Retina (tissue), 1 donor: ENCODE data around the gene TRAF2.
"Not testable (repeated sequence)": the region's sequence is repeated elsewhere in the genome, so short reads cannot be mapped to it uniquely, and the experiment has no call there.

Experiments used
- DNase-seq: peaks from one replicate; pipeline ENCODE4 v3.0.0-alpha.2; 2016

Gene TRAF2

GRCh38 chr9:136858844-136859757 lies 27.2 kb upstream of the TRAF2 start:
- DNase-seq = no peak

- DNase-seq = no peak
Measured at GRCh38 chr9:136860529-136860928, 25.8 kb upstream of the TRAF2 start.

- DNase-seq = no peak
Measured at GRCh38 chr9:136860933-136861873, 25.1 kb upstream of the TRAF2 start.

- DNase-seq = no peak
Measured at GRCh38 chr9:136861874-136862457, 24.4 kb upstream of the TRAF2 start.

- DNase-seq = no peak
Measured at GRCh38 chr9:136862849-136863622, 23.3 kb upstream of the TRAF2 start.

- DNase-seq = no peak
Measured at GRCh38 chr9:136863623-136864273, 22.6 kb upstream of the TRAF2 start.

GRCh38 chr9:136865041-136865767 lies 21.1 kb upstream of the TRAF2 start:
- DNase-seq = no peak

GRCh38 chr9:136865768-136866103 lies 20.6 kb upstream of the TRAF2 start:
- no peak for DNase-seq

- not testable (repeated sequence) for DNase-seq
Measured at GRCh38 chr9:136866898-136867421, 19.4 kb upstream of the TRAF2 start.

- no peak for DNase-seq
Measured at GRCh38 chr9:136867480-136867879, 18.8 kb upstream of the TRAF2 start.

GRCh38 chr9:136867917-136868316 lies 18.4 kb upstream of the TRAF2 start:
- DNase-seq = no peak

- DNase-seq = no peak
Measured at GRCh38 chr9:136868644-136869043, 17.7 kb upstream of the TRAF2 start.

- not testable (repeated sequence) for DNase-seq
Measured at GRCh38 chr9:136869611-136870010, 16.7 kb upstream of the TRAF2 start.

- DNase-seq = no peak
Measured at GRCh38 chr9:136875155-136875554, 11.2 kb upstream of the TRAF2 start.

GRCh38 chr9:136876476-136876875 lies 9.8 kb upstream of the TRAF2 start:
- no peak for DNase-seq

- no peak for DNase-seq
Measured at GRCh38 chr9:136880651-136881050, 5.7 kb upstream of the TRAF2 start.

GRCh38 chr9:136881691-136882108 lies 4.6 kb upstream of the TRAF2 start:
- peak; percentile 19 for DNase-seq

- no peak for DNase-seq
Measured at GRCh38 chr9:136882109-136882946, 4.0 kb upstream of the TRAF2 start.

GRCh38 chr9:136882947-136883283 lies 3.4 kb upstream of the TRAF2 start:
- not testable (repeated sequence) for DNase-seq

- DNase-seq = not testable (repeated sequence)
Measured at GRCh38 chr9:136883670-136884069, 2.6 kb upstream of the TRAF2 start.
